Measurements from ENCODE around the gene ZFAND3.

The ZFAND3 gene

GRCh38 chr6:37819177-37819801 lies at the start of gene ZFAND3:
ZFAND3 (plus strand) TSS chr6:37819727; CDS start chr6:37819946, 219 bp downstream.
- DNase-seq (ENCODE audit: low spot score), result peak; percentile 92

DNA sequence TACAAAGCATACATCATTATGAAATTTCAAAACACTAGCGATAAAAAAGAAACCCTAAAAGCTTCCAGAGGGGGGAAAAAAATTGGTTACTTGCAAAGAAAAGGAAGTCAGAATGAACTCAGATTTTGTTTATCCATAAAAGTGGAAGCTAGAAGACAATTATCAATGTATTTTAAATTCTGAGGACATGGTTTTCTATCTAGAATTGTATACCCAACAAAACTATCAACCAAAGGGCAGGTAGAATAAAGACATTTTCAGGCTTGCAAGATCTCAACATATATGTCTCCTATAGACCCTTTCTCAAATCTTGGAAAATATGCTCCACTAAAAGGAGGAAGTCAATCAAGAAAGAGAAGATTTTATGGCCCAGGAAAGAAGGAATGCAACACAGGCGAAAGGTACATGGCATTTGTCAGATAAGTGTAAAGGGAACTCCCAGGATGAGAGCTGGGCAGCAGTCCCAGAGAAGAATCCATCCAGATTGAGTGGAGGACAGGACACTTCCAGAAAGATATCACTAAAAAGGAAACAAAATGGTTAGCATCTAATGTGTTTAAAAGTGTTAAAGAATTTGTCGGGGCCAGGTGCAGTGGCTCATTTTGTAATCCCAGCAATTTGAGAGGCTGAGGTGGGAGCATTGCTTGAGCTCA lies 45.4 kb upstream of the ZFAND3 start:
- DNase-seq (ENCODE audit: low spot score), result no peak

DNA sequence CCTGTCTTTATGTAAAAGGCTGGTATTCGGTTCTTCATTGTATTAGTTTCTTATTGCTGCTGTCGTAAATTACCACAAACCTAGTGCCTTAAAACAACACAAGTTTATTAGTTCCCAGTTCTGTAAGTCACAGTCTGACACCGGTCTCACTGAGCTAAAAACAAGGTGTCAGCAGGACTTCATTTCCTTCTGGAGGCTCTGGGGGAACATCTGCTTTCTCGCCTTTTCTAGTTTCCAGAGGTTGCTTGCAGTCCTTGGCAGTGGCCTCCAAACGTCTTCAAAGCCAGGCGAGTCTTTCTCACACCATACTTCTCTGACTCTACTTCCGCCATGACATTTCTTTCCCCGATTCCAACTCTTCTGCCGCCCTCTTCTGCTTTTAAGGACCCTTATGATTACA lies 43.0 kb upstream of the ZFAND3 start:
- no peak for DNase-seq (ENCODE audit: low spot score)

- peak; percentile 55 for DNase-seq (ENCODE audit: low spot score)
These were observed 42.2 kb upstream of the ZFAND3 start for GRCh38 chr6:37777272-37777834.

- DNase-seq (ENCODE audit: low spot score), result no peak
These were observed 40.3 kb upstream of the ZFAND3 start for GRCh38 chr6:37779111-37779800.

- no peak for DNase-seq (ENCODE audit: low spot score)
These were observed 39.5 kb upstream of the ZFAND3 start for GRCh38 chr6:37779902-37780628.

- DNase-seq (ENCODE audit: low spot score), result no peak
These were observed 37.7 kb upstream of the ZFAND3 start for GRCh38 chr6:37781788-37782187.

DNA sequence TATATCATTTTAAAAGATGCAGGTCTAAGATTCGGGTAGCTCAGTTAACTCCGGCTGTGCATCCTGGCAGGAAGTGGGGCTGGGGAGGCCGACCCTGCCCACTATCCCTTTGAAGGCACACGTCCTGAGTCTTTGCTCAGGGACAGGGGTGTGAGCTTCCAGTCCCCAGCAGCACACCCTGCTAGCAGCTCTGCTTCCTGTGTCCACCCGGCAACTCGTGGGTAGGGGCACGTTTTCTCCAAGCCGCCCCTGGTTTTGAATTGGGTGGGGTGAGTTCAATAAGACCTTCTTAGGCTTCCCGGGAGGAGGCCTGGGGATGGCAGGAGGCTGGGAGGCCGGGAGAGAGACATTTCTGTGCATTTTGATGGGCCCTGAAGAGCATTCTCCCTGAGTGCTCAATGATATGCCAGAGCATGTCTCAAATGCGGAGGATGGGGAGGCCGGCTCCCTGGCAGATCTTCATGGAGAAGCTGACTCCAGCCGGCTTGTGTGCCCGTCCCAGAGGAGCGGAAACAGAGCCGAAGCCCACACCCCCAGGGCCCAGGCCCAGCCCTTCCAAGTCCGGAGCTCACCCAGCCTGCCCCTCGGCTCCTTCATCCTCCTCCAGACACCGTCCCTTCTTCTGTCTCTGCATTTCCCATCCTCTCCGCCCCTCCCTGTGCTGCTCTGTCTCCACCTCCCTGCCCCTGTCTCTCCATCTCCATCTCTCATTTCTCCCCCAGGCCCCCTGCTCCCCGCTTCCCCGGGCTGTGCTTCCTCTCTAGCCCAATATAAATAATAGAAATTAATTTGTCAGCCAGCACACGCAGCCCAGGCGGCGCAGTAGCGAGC lies 36.3 kb upstream of the ZFAND3 start:
- DNase-seq (ENCODE audit: low spot score), result peak; percentile 61

DNA sequence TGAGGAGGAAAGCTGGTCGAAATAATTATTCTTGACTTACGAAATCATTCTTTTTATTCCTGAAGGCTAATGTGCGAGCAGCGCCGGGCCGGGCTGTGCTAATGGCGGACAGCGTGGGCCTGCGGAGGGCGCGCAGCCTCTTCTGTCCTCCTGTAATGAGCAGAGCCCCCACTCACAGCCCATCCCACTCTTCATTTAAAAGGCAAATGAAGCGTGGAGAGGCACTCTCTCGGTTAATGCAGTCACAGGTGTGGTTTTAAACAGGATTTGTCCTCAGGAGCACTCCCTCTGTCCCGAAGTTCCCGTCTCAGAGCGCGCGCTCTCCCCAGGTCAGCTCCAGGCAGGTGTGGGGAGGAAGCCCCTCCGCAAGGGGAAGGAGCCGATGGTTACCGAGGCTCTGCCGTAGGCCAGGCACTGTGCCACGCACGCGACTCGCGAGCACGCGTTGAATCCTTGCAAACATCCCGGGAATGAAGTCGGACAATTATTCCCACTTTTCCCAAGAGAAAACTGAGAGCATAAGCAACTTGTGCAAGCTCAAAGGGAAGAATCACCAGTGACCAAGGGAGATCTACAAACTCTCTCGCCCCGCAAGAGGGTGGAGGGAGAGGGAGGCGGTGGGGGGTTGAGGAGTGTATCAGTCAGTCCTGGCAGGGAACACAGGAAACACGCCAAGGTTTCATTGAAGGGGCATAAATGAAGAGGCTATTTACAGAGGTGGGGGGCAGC lies 35.5 kb upstream of the ZFAND3 start:
- no peak for DNase-seq (ENCODE audit: low spot score)

GRCh38 chr6:37784585-37784967 lies 35.0 kb upstream of the ZFAND3 start:
- DNase-seq (ENCODE audit: low spot score), result no peak

DNA sequence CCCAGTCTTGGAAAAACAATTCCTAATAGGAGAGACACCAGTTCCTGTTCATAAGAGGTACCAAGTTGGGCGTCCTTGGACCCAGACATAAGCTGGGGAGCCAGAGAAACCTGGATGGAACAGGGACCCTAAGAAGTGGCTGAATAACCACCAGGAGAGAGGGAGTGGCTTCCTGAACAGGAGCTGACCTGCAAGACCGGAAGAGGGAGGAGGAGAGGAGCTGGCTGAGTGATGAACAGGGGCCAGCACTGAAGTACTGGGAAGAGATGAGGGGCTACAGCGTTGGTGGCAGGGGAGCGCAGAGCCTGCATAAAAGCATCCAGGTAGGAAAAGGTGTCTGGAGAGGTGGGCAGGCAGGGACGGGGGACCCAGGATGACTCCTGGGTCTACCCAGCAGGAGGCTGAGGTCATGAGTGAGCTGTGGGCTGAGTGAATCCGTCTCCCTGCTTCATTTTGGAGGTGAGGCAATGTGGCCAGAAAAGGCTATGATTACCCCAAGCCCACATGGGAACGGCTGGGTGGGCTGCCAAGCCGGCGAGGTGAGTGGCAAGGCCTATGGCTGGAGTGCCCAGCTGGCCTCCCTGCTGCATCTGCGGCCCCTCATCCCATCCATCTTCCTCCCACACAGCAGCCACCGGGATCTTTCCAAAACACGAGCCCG lies 34.4 kb upstream of the ZFAND3 start:
- DNase-seq (ENCODE audit: low spot score), result peak; percentile 47

DNA sequence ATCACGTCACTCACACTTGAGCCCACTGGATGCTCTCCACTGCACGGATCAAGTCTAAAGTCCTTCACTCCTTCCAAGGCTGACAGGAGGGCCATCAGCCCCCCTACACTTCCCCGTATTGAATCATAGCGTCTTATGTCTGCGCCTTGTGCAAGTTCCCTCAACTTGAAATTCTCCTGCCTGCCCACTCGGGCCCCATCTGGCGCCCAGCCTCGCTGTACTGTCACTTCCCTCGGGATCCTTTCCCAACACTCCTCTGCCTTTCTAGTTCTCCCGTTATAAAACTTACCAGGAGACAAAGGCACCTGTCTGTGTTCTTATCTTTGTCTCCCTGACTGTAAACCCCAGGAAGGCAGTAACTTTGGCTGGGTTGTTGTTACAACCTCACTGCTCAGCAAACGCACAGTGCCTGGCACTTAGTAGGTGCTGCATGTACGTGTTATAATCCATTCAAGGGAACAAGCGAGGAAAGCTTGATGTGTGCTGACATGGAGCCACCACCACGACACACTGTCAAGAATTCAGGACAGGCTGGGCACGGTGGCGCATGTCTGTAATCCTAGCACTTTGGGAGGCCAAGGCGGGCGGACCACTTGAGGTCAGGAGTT lies 33.8 kb upstream of the ZFAND3 start:
- DNase-seq (ENCODE audit: low spot score), result no peak

GRCh38 chr6:37787216-37787615 lies 32.3 kb upstream of the ZFAND3 start:
- DNase-seq (ENCODE audit: low spot score), result no peak

- DNase-seq (ENCODE audit: low spot score), result no peak
These were observed 31.3 kb upstream of the ZFAND3 start for GRCh38 chr6:37788259-37788658.

DNA sequence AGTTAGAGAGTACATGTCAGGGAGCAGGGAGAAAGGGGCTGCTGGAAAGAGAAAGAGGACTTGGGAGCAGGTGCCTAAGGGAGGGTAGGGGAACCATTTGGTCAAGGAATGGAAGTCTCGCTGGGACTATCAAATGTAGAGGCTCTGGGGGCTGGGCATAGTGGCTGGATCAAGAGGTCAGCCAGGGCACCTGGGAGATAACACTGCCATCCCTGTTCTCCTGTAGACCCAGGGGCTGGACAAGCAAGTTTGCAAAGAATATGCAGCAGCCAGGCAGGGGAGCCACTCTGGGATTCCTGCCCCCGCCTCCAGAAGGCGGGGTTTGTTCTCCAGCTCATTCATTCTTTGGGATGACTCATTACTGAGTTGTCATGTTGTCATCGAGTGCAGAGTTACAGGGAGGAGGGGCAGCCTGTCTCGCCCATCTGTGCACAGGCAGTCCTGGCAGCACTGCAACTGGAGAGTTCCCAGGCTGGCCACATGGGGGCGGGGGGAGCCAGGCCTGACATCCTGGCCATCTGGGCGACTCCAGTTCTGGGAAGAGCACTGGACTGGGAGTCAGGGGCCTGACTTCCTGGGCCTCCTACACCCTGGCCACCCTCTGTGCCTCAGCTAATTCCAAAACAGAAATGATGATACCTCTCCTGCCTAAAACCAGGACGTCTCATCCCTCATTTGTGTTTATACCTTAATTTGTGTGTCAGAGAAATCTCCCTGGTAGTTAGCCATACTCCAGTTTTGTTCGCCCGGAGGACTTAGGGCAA lies 28.2 kb upstream of the ZFAND3 start:
- DNase-seq (ENCODE audit: low spot score), result peak; percentile 92

DNA sequence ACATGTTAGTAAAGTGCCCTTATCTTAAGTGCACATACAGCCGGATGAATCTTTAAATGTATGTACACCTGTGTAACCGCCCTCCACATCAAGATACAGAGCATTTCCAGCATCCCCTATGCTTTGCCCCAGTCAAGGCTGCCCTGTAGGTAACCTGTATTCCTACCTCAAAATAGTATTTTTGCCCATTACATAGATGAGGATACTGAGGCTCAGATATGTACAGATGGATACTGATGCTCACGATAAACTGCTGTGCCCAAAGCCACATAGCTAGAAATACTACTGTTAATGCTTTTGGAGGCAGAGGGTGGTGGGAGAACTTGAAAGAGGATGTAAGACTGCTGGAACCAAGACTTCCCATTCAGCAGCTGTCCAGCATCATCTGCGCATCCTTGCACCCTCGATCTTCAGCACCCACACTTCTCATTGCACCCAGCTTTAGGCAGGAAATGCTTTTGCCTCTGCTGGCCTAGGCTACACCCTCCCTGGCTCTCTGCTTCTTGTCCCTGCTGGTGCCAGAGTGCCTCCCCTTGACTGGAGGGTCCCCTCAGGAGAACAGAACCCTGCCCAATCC lies 27.0 kb upstream of the ZFAND3 start:
- no peak for DNase-seq (ENCODE audit: low spot score)

DNA sequence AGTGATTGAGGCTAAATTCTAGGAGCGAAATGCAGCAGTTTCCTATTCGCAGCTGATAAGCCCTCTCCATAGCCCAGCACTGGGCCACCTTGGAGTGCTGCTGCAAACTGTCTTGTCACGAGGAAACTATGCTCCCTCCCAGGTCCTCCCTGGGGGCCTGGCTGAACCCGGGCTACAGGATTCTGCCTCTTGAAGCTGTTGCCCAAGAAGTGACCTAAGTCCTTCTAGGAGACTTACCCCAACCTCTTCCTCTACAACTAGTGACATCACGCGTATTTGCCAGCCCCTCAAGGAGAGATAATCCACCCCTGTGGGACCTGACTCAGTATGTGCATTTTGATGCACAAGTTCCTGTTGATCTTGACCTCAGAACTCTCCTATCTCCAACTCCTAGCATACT lies 26.5 kb upstream of the ZFAND3 start:
- DNase-seq (ENCODE audit: low spot score), result no peak

DNA sequence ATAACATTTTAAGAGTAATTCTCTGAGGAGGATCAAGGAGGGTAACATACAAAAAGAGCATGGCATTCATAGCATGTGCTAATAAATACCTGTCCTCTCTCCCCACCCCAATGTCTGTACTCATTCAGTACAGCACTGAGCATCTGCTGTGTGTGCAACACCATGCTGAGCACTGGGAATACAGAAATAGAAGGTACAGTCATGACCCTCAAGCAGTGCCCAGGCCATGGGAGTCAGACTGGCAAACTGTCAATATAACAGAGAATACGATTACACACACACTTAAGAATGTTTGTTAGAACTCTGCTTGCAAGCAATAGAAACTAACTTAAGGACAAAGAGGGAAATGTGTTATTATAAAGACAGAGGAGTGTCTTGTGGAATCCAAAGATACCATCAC lies 24.7 kb upstream of the ZFAND3 start:
- no peak for DNase-seq (ENCODE audit: low spot score)
